Activated T-helper 2 cell treated with anti-CD3 and anti-CD28 coated beads, Interferon-gamma antibody, Interleukin-2, Interleukin-4, amounts not matched to agents 10 μg/mL and 5 μg/mL and 100 μg/mL, durations not matched to agents 14 hours and 24 hours and 36 hours (primary cell): ENCODE measurements around the gene NEK7. TPM values are rescaled to one million over a fixed set of nuclear protein-coding genes. Genes with fewer than 3 reads are reported as not detected.
"Not testable (repeated sequence)": the region's sequence is repeated elsewhere in the genome, so short reads cannot be mapped to it uniquely, and the experiment has no call there.

ENCODE experiments used
- DNase-seq: peaks from one replicate; pipeline ENCODE4 v3.0.0; 2021; ENCODE audit warnings: low spot score
- H3K27ac Mint-ChIP-seq: one replicate; pipeline ENCODE4 v1.8.0; 2021; ENCODE audit warnings: mixed read lengths
- H3K27me3 Mint-ChIP-seq: one replicate; pipeline ENCODE4 v1.8.0; 2021; ENCODE audit warnings: low read depth, mixed read lengths
- H3K36me3 Mint-ChIP-seq: one replicate; pipeline ENCODE4 v1.8.0; 2021; ENCODE audit warnings: low read depth, mixed read lengths
- H3K4me1 Mint-ChIP-seq: one replicate; pipeline ENCODE4 v1.8.0; 2021; ENCODE audit warnings: low read depth, mixed read lengths
- H3K4me3 Mint-ChIP-seq: one replicate; pipeline ENCODE4 v1.8.0; 2021; ENCODE audit warnings: low read depth, mild to moderate bottlenecking, moderate library complexity, mixed read lengths
- H3K9me3 Mint-ChIP-seq: one replicate; pipeline ENCODE4 v1.8.0; 2021; ENCODE audit warnings: mixed read lengths
- intact Hi-C: fragments of 100-400 bp; cut with micrococcal nuclease; formaldehyde crosslinking; loops from one replicate; pipeline ENCODE4 v1.15.1; 2023
- total RNA-seq: library from RNA; stranded (reverse); gene quantifications from 2 replicates; pipeline ENCODE4 v1.2.3, GENCODE V29; 2022

NEK7 gene
- total RNA-seq, 1 donor from 2014 or later, result 105 TPM

- no peaks in the 10 kb centered on the region for H3K27me3 Mint-ChIP-seq
- no peak overlapping the region for H3K27ac Mint-ChIP-seq
- DNase-seq, result no peak
- H3K36me3 Mint-ChIP-seq, result peaks cover 47% of the 10 kb centered on the region
- H3K4me1 Mint-ChIP-seq, result peaks cover 10% of the 10 kb centered on the region
- no peaks in the 10 kb centered on the region for H3K9me3 Mint-ChIP-seq
- intact Hi-C loops, result no loop called here
- no peak overlapping the region for H3K4me3 Mint-ChIP-seq
Observed at GRCh38 chr1:198298640-198299039, 141.8 kb downstream of the NEK7 start.

DNA sequence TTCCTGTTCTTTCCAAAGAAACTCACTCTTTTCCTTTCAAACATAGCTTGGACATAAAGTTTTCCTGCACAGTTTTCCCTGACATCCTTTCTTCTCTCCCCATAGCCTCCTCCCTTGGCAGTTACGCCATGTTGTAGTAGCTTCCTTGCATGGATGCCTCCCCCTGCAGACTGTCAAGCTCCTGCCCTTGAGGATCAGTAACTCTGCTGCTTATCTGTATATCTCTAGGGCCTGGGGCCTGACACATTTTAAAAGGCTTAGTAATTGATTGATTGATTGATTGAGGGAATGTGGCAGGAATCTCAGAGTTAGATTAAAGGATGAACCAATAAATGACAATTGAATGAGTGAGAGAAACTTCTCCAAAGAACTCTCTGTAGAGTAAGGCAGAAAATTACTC is 143.7 kb downstream of the NEK7 start:
- DNase-seq, result no peak
- peaks cover 43% of the 10 kb centered on the region for H3K36me3 Mint-ChIP-seq
- H3K4me1 Mint-ChIP-seq, result peaks cover 10% of the 10 kb centered on the region
- no peak overlapping the region for H3K27ac Mint-ChIP-seq
- no peak overlapping the region for H3K4me3 Mint-ChIP-seq
- H3K9me3 Mint-ChIP-seq, result no peaks in the 10 kb centered on the region
- H3K27me3 Mint-ChIP-seq, result no peaks in the 10 kb centered on the region
- intact Hi-C loops, result no loop called here

- Mint-ChIP-seq H3K36me3 (peaks cover 37% of the 10 kb centered on the region), H3K9me3 (peaks cover 5% of the 10 kb centered on the region), H3K27ac (no peak overlapping the region), H3K4me3 (no peak overlapping the region), H3K27me3 (no peaks in the 10 kb centered on the region), H3K4me1 (peaks cover 5% of the 10 kb centered on the region)
- no peak for DNase-seq
- intact Hi-C loops, result no loop called here
Observed at GRCh38 chr1:198304431-198304830, 147.6 kb downstream of the NEK7 start.

DNA sequence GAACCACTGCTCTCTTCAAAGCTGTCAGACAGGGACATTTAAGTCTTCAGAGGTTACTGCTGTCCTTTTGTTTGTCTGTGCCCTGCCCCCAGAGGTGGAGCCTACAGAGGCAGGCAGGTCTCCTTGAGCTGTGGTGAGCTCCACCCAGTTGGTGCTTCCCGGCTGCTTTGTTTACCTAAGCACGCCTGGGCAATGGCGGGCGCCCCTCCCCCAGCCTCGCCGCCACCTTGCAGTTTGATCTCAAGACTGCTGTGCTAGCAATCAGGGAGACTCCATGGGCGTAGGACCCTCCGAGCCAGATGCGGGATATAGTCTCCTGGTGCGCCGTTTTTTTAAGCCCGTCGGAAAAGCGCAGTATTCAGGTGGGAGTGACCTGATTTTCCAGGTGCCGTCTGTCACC is 158.0 kb downstream of the NEK7 start:
- DNase-seq, H3K9me3 Mint-ChIP-seq, H3K27ac Mint-ChIP-seq, intact Hi-C loops, H3K27me3 Mint-ChIP-seq, H3K4me3 Mint-ChIP-seq: not testable (repeated sequence)
- peaks cover 67% of the 10 kb centered on the region for H3K36me3 Mint-ChIP-seq
- H3K4me1 Mint-ChIP-seq, result peaks cover 25% of the 10 kb centered on the region

DNA sequence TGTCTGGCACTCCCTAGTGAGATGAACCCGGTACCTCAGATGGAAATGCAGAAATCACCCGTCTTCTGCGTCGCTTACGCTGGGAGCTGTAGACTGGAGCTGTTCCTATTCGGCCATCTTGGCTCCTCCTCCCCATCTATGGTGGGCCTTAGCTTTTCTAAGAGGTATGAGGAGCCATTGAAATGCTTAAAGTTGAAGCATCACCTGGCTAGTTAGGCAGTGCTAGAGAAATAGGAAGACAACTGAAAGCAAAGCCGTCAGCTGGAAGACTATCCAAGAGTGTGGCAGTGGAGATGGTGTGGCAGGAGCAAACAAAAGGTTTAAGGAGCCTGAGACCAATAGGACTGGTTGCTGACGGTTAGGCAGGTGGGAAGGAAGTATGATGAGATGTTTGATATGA is 158.5 kb downstream of the NEK7 start:
- H3K4me3 Mint-ChIP-seq, H3K27me3 Mint-ChIP-seq, DNase-seq, intact Hi-C loops, H3K9me3 Mint-ChIP-seq: not testable (repeated sequence)
- H3K4me1 Mint-ChIP-seq, result peaks cover 26% of the 10 kb centered on the region
- H3K36me3 Mint-ChIP-seq, result peaks cover 65% of the 10 kb centered on the region
- H3K27ac Mint-ChIP-seq, result peak overlapping the region; percentile 1

DNA sequence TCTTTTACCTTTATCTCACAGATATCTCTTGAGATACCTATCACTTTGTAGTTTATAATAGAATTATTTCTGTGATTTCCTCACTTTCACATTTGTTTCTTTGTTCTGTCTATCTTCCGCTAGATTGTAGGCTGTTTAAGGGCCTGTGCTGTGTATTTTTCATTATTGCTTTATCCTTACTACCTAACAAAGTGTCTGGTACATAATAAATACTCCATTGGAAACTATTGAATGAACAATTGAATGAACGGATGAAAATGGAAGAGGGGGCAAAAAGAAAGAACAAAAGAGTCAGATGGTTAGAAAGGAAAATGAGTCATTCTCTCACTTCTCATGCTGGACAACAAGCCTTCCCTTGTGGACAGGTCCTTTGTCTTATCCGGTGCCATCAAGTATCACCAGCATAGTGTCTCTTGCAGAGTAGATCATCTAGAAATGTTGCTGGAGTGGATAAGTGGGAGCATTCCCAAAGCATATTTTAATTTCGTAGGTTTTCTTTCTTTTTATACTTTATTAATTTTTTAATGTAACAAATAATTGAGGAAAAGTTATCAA is 159.8 kb downstream of the NEK7 start:
- DNase-seq, result no peak
- Mint-ChIP-seq H3K9me3 (peaks cover 4% of the 10 kb centered on the region), H3K27ac (no peak overlapping the region), H3K4me3 (no peak overlapping the region), H3K4me1 (peaks cover 28% of the 10 kb centered on the region), H3K27me3 (no peaks in the 10 kb centered on the region), H3K36me3 (peaks cover 69% of the 10 kb centered on the region)
- intact Hi-C loops, result no loop called here

DNA sequence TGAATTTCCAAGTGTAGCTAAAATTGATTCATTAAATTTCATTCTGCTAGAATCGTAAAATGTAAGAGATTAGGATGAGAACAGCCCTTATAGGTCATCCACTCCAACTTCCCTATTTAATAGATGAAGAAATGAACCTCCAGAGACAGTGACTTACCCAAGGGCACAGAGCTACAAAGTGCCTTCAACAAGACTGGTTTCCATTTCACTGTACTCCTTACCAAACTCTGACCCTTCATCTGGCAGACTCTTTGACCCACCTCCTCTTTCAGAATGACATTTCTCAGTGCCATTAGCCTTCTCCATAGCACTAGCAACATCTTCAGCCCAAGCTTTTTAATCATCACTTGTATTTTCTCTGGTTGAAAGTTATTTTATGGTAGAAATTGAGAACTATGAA is 161.3 kb downstream of the NEK7 start:
- peaks cover 28% of the 10 kb centered on the region for H3K4me1 Mint-ChIP-seq
- H3K36me3 Mint-ChIP-seq, result peaks cover 60% of the 10 kb centered on the region
- no peaks in the 10 kb centered on the region for H3K9me3 Mint-ChIP-seq
- no peak overlapping the region for H3K4me3 Mint-ChIP-seq
- H3K27me3 Mint-ChIP-seq, result no peaks in the 10 kb centered on the region
- no peak overlapping the region for H3K27ac Mint-ChIP-seq
- intact Hi-C loops, result no loop called here
- DNase-seq, result no peak

DNA sequence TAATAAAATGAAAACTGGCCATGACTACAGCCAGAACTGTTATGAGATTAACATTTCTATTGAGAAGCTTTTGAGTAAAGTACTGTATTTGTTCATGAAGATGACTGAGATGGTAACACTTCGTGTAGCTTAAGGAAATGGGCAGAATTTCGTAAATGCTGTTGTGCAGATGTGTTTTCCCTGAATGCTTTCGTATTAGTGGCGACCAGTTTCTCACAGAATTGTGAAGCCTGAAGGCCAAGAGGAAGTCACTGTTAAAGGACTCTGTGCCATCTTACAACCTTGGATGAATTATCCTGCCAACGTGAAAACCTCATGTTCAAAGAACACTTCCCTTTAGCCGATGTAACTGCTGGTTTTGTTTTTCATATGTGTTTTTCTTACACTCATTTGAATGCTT is 164.0 kb downstream of the NEK7 start:
- Mint-ChIP-seq H3K4me1 (peaks cover 23% of the 10 kb centered on the region), H3K27ac (no peak overlapping the region), H3K36me3 (peaks cover 38% of the 10 kb centered on the region), H3K4me3 (no peak overlapping the region), H3K9me3 (no peaks in the 10 kb centered on the region), H3K27me3 (peaks cover 2% of the 10 kb centered on the region)
- DNase-seq, result no peak
- intact Hi-C loops, result no loop called here

DNA sequence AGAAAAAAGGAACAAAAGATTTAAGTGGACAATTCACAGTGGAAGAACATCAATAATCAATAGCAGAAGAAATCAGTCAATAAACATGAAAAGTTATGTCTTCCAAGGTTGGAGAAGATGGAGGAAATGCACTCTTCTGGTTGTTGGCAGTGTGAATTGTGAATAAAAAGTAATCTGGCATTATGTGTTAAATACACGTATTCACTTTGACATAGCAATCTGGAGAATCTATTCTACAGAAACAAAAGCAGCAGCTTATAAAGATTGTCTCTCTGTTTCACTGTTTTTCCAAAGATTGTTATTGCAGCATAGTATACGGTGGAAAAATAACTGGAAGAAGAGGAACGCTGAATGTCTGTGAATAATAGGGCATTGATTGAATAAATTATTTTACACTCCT is 169.4 kb downstream of the NEK7 start:
- intact Hi-C loops, result no loop called here
- Mint-ChIP-seq H3K36me3 (peaks cover under 1% of the 10 kb centered on the region), H3K9me3 (no peaks in the 10 kb centered on the region), H3K27ac (no peak overlapping the region), H3K4me3 (no peak overlapping the region), H3K27me3 (peaks cover 22% of the 10 kb centered on the region), H3K4me1 (no peaks in the 10 kb centered on the region)
- no peak for DNase-seq

GRCh38 chr1:198326915-198327314 is 170.1 kb downstream of the NEK7 start:
- H3K4me1 Mint-ChIP-seq, result no peaks in the 10 kb centered on the region

DNA sequence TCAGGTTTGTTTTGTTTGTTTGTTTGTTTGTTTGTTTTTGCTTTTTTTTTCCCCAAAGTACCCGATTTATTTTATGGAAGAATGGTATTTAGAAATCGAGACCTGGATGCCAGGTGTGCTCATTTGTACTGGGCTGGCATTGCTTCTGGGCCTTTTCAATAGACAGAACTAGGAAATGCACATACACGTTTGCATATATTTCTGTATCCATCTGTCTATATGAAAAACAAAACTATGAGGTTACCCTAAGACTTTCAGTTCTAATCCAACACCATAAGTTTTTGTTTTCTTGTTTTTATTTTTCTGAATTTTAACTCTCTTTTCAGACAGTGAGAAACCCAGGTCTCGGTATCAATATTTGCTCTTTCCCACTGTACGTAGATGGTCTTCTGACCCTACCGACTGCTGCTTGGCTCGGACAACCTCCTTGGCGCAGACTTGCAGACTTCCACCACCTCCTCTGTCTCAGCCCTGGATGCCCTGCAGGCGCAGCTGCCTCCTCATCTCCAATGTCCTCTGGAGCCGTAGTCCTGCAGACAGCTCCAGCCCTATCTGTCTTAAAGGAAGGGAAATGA is 171.7 kb downstream of the NEK7 start:
- Mint-ChIP-seq H3K9me3 (no peaks in the 10 kb centered on the region), H3K36me3 (no peaks in the 10 kb centered on the region), H3K27ac (no peak overlapping the region), H3K27me3 (peaks cover 37% of the 10 kb centered on the region), H3K4me1 (no peaks in the 10 kb centered on the region), H3K4me3 (no peak overlapping the region)
- DNase-seq, result no peak
- intact Hi-C loops, result no loop called here

More at GRCh38 chr1:198326915-198327314, 170.1 kb downstream of the NEK7 start:
- Mint-ChIP-seq H3K27me3 (peaks cover 29% of the 10 kb centered on the region), H3K9me3 (no peaks in the 10 kb centered on the region), H3K4me3 (no peak overlapping the region), H3K36me3 (no peaks in the 10 kb centered on the region), H3K27ac (no peak overlapping the region)
- no peak for DNase-seq
- intact Hi-C loops, result no loop called here

- H3K9me3 Mint-ChIP-seq, result peaks cover 5% of the 10 kb centered on the region
- DNase-seq, result no peak
- no peaks in the 10 kb centered on the region for H3K4me1 Mint-ChIP-seq
- H3K27ac Mint-ChIP-seq, result no peak overlapping the region
- H3K27me3 Mint-ChIP-seq, result peaks cover 33% of the 10 kb centered on the region
- H3K36me3 Mint-ChIP-seq, result no peaks in the 10 kb centered on the region
- intact Hi-C loops, result no loop called here
- H3K4me3 Mint-ChIP-seq, result no peak overlapping the region
Observed at GRCh38 chr1:198330982-198331615, 174.3 kb downstream of the NEK7 start.

DNA sequence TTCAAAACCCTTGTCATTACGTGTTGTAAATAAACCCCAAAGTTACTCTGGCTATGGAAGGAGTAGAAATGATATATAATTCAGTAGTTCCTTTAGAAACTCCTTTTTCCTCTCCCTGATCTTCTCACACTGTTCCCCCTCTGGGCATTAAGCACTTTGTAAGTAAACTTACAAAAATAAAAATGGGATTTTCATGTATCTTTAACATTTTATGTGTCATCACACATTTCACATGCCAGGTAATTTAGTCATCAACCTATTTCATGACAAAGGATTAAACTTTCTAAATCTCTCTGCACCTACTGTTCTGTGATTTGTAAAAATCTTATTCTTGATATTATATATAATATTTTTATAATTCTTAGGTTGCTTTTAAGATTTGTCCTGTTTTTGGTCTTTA is 176.9 kb downstream of the NEK7 start:
- Mint-ChIP-seq H3K27ac (no peak overlapping the region), H3K36me3 (no peaks in the 10 kb centered on the region), H3K4me1 (no peaks in the 10 kb centered on the region), H3K9me3 (peaks cover 12% of the 10 kb centered on the region), H3K27me3 (peaks cover 28% of the 10 kb centered on the region), H3K4me3 (no peak overlapping the region)
- no peak for DNase-seq
- intact Hi-C loops, result no loop called here
